Ishikawa (cell line): ENCODE data around the gene PAK1IP1.

ENCODE experiments used
- CEBPB ChIP-seq: IDR thresholded peaks from 2 replicates; pipeline ENCODE4 v1.6.1; 2012
- CREB1 ChIP-seq: IDR thresholded peaks from 2 replicates; pipeline ENCODE4 v1.6.1; 2012; ENCODE audit warnings: low read depth
- EGR1 ChIP-seq: IDR thresholded peaks from 2 replicates; pipeline ENCODE4 v1.6.1; 2012
- EP300 ChIP-seq: IDR thresholded peaks from 2 replicates; pipeline ENCODE4 v1.6.1; 2012; ENCODE audit warnings: borderline replicate concordance
- FOXM1 ChIP-seq: IDR thresholded peaks from 2 replicates; pipeline ENCODE4 v1.6.1; 2012; ENCODE audit warnings: low read depth, borderline replicate concordance
- NFIC ChIP-seq: IDR thresholded peaks from 2 replicates; pipeline ENCODE4 v1.6.1; 2012
- RAD21 ChIP-seq: IDR thresholded peaks from 2 replicates; pipeline ENCODE4 v1.6.1; 2012; ENCODE audit warnings: low read depth
- TAF1 ChIP-seq: IDR thresholded peaks from 2 replicates; pipeline ENCODE4 v1.6.1; 2012; ENCODE audit warnings: low read depth, mild to moderate bottlenecking
- TCF12 ChIP-seq: IDR thresholded peaks from 2 replicates; pipeline ENCODE4 v1.6.1; 2012; ENCODE audit warnings: low read depth
- TEAD4 ChIP-seq: IDR thresholded peaks from 2 replicates; pipeline ENCODE4 v1.6.1; 2012
- YY1 ChIP-seq: IDR thresholded peaks from 2 replicates; pipeline ENCODE4 v1.6.1; 2012; ENCODE audit warnings: low read depth
- ZBTB7A ChIP-seq: IDR thresholded peaks from 2 replicates; pipeline ENCODE4 v1.6.1; 2012; ENCODE audit warnings: low read depth
- TF ChIP-seq, protein P1 (sequence below): IDR thresholded peaks from 2 replicates; pipeline ENCODE4 v1.6.1; 2012
- TF ChIP-seq, protein P2 (sequence below): IDR thresholded peaks from 2 replicates; pipeline ENCODE4 v1.6.1; 2012
- TF ChIP-seq, protein P3 (sequence below): IDR thresholded peaks from 2 replicates; pipeline ENCODE4 v1.6.1; 2012; ENCODE audit warnings: low read depth, mild to moderate bottlenecking

PAK1IP1 gene

DNA sequence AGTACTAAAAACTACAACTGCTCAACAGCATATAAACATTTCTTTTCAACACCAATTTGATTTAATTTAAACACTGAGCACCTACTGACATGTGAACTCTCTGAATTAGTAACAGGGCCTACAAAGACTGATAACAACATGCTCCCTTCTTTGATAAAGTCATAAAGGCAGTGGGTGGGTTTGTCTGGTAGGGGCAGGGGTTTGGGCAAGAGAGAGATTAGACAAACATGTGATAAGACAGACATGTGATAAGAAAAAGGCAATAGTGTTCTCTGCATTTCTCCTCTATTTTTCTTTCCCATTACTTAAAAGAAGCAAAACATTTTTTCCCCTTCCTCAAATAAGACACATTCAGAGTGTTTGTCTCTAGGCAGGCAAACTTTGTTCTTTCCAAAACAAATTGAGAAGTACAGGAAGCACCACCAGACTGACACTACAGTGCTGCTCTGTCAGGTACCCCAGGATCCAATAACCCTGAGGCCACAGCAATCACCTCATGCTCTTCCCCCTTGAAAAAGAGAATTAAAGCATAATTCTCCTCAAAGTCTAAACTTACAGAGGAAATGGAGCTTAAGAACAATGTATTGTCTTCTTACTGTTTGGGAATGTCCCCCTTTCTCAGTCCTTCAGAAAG, 12.3 kb upstream of the PAK1IP1 start:
- TF ChIP-seq RAD21 (no peak), CREB1 (no peak), TAF1 (no peak), YY1 (no peak)
- TF ChIP-seq, protein P1, sequence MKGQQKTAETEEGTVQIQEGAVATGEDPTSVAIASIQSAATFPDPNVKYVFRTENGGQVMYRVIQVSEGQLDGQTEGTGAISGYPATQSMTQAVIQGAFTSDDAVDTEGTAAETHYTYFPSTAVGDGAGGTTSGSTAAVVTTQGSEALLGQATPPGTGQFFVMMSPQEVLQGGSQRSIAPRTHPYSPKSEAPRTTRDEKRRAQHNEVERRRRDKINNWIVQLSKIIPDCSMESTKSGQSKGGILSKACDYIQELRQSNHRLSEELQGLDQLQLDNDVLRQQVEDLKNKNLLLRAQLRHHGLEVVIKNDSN = no peak

DNA sequence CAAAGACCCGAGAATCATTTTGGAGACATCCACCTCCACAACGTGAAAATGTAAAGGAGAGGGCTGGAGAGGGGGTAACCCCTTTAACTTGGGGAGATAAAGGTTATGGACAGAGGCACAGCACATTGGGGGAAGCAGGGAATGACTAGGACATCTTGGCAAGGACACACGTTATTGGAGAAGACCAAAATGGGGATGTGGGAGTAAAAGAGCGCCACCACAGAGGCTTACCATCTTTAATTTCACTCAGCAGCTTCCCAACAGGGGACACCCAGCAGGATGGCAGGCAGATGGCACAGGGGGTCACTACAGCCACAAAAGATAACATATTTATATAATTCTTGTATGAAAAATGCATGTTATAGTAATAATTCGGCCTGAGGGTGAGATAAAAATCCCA, 10.2 kb upstream of the PAK1IP1 start:
- TF ChIP-seq TCF12 = no peak

DNA sequence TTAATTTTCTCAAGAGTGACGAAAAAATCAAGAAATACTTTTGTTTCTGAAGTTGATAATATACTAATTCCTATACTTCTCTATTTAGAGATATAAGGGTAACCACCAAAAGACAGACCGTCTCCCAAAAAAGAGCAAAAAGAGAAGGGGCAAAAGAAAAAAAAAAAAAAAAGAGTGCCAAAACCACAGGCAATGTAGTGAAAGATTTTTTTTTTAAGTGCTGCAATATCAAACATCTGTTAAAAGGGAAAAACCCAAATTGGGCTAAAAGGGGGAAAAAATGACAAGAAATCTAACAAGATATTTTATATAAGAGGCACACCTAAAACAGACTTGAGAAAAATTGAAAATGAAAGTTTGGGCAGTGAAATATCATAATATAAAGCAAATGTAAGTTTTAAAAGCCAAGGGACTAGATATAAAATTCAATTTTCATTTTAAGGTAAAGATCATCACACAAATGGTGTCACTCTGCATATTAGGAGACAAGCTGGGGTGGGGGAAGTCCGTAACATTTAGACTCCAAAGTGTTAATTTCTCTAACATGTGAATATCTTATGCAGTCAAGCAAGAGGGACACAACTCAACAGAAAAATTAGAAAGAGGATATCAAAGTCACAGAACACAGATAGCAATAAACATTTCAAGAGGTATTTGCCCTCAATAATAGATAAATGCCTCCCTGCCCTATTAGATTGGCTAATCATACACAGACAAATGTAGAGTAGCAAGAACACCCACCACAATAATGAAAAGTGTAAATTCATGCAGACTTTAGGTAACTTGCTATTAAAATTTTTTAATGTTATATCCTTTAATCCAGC, 9.5 kb upstream of the PAK1IP1 start:
- TF ChIP-seq TCF12 (no peak), EGR1 (no peak), EP300 (no peak), CEBPB (no peak)
- TF ChIP-seq, protein P2, sequence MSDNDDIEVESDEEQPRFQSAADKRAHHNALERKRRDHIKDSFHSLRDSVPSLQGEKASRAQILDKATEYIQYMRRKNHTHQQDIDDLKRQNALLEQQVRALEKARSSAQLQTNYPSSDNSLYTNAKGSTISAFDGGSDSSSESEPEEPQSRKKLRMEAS = no peak

DNA sequence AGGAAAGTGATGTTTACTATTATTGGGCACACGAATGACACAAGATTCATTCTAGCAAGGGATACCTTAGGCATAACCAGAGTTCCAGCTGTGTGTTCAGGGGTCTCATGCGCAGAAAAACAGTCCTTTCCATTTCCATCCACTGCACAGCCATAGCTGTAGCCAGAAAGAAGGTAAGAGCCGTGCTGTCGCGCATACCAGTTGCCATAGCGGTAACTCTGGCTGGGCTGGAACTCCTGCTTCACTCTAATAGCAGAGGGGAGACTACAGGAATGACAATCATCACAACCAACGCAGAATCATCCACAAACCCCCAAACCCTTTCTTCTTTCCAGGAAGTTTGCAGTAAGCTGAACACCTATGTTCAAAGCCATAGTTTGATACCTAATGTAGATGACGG, 7.9 kb upstream of the PAK1IP1 start:
- no peak for TF ChIP-seq TCF12
- TF ChIP-seq CREB1 = no peak
- TF ChIP-seq RAD21 = no peak
- no peak for TF ChIP-seq ZBTB7A
- TF ChIP-seq EGR1 = no peak
- no peak for TF ChIP-seq EP300
- TF ChIP-seq, protein P3, sequence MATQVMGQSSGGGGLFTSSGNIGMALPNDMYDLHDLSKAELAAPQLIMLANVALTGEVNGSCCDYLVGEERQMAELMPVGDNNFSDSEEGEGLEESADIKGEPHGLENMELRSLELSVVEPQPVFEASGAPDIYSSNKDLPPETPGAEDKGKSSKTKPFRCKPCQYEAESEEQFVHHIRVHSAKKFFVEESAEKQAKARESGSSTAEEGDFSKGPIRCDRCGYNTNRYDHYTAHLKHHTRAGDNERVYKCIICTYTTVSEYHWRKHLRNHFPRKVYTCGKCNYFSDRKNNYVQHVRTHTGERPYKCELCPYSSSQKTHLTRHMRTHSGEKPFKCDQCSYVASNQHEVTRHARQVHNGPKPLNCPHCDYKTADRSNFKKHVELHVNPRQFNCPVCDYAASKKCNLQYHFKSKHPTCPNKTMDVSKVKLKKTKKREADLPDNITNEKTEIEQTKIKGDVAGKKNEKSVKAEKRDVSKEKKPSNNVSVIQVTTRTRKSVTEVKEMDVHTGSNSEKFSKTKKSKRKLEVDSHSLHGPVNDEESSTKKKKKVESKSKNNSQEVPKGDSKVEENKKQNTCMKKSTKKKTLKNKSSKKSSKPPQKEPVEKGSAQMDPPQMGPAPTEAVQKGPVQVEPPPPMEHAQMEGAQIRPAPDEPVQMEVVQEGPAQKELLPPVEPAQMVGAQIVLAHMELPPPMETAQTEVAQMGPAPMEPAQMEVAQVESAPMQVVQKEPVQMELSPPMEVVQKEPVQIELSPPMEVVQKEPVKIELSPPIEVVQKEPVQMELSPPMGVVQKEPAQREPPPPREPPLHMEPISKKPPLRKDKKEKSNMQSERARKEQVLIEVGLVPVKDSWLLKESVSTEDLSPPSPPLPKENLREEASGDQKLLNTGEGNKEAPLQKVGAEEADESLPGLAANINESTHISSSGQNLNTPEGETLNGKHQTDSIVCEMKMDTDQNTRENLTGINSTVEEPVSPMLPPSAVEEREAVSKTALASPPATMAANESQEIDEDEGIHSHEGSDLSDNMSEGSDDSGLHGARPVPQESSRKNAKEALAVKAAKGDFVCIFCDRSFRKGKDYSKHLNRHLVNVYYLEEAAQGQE = no peak
- no peak for TF ChIP-seq NFIC
- TF ChIP-seq TAF1 = no peak
- no peak for TF ChIP-seq CEBPB
- TF ChIP-seq FOXM1 = no peak
- TF ChIP-seq, protein P1 = no peak
- TF ChIP-seq, protein P2 = no peak
- TF ChIP-seq TEAD4 = no peak
- no peak for TF ChIP-seq YY1

DNA sequence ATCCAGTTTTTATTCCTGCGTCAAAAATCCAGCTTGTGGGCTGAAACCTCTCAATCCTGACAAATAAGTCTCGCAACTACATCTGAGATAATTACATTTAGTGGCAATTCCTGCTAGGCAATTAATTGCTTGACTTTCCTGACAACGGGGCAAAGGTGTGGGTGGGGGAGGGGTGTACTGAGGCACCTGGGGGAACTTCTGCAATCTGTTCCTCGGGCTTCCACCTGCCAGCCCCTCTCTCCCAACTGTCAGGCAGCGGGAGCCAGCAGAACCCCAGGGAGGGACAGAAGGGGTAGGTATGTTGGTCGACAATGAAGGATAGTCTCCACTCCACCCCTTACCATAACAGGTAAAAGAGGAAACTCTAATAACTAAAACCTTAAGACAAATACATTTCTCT, 7.2 kb upstream of the PAK1IP1 start:
- TF ChIP-seq, protein P3 = no peak
- no peak for TF ChIP-seq TCF12
- TF ChIP-seq EGR1 = no peak
- no peak for TF ChIP-seq TAF1
- TF ChIP-seq FOXM1 = no peak
- no peak for TF ChIP-seq EP300
- no peak for TF ChIP-seq CEBPB
- TF ChIP-seq RAD21 = no peak
- TF ChIP-seq TEAD4 = no peak
- TF ChIP-seq, protein P1 = no peak
- TF ChIP-seq ZBTB7A = no peak
- TF ChIP-seq CREB1 = no peak
- TF ChIP-seq, protein P2 = no peak
- TF ChIP-seq YY1 = no peak
- TF ChIP-seq NFIC = no peak
